Activated T-cell treated with anti-CD3 and anti-CD28 coated beads, Interleukin-2, amount 50 U/mL, for 1 hour (primary cell): ENCODE measurements around the gene CHORDC1.
"Not testable (repeated sequence)": the region's sequence is repeated elsewhere in the genome, so short reads cannot be mapped to it uniquely, and the experiment has no call there.

Experiments used
- DNase-seq: peaks from one replicate; pipeline ENCODE4 v3.0.0-alpha.2; 2020

Gene CHORDC1

GRCh38 chr11:90213322-90213721 lies 9.5 kb downstream of the CHORDC1 start:
- no peak for DNase-seq

GRCh38 chr11:90208857-90209256 lies 14.0 kb downstream of the CHORDC1 start:
- DNase-seq = no peak

- DNase-seq = not testable (repeated sequence)
These were observed 14.9 kb downstream of the CHORDC1 start for GRCh38 chr11:90207992-90208391.

- no peak for DNase-seq
These were observed 17.8 kb downstream of the CHORDC1 start for GRCh38 chr11:90204832-90205646.

- no peak for DNase-seq
These were observed 18.4 kb downstream of the CHORDC1 start for GRCh38 chr11:90204407-90204806.

GRCh38 chr11:90202342-90202741 lies 20.5 kb downstream of the CHORDC1 start:
- DNase-seq = no peak

- DNase-seq = no peak
These were observed 25.5 kb downstream of the CHORDC1 start for GRCh38 chr11:90197377-90197776.

GRCh38 chr11:90192869-90193582 lies 29.8 kb downstream of the CHORDC1 start:
- no peak for DNase-seq

GRCh38 chr11:90189011-90189410 lies 33.8 kb downstream of the CHORDC1 start:
- no peak for DNase-seq

- no peak for DNase-seq
These were observed 35.0 kb downstream of the CHORDC1 start for GRCh38 chr11:90187839-90188238.

- DNase-seq = no peak
These were observed 42.9 kb downstream of the CHORDC1 start for GRCh38 chr11:90179923-90180322.

- DNase-seq = no peak
These were observed 44.1 kb downstream of the CHORDC1 start for GRCh38 chr11:90178751-90179150.

- DNase-seq = no peak
These were observed 46.8 kb downstream of the CHORDC1 start for GRCh38 chr11:90176069-90176468.

GRCh38 chr11:90171359-90171758 lies 51.5 kb downstream of the CHORDC1 start:
- no peak for DNase-seq

- no peak for DNase-seq
These were observed 54.3 kb downstream of the CHORDC1 start for GRCh38 chr11:90168571-90168970.

GRCh38 chr11:90167704-90168103 lies 55.1 kb downstream of the CHORDC1 start:
- not testable (repeated sequence) for DNase-seq

- DNase-seq = not testable (repeated sequence)
These were observed 55.8 kb downstream of the CHORDC1 start for GRCh38 chr11:90166982-90167573.
